Left lobe of liver (tissue), 2 donors: ENCODE data around the gene CALB2. TPM values are rescaled to one million over a fixed set of nuclear protein-coding genes. Genes with fewer than 3 reads are reported as not detected.

Source experiments
- ATAC-seq: fragments of 200-7000 bp; cut with Tn5 transposase; one replicate; pipeline ENCODE4 v1.9.1; 2020; ENCODE audit warnings: mild to moderate bottlenecking, moderate library complexity
- DNase-seq: peaks from one replicate; pipeline ENCODE4 v3.0.0-alpha.2; 2020; ENCODE audit warnings: low spot score
- total RNA-seq: library from RNA; stranded (reverse); gene quantifications from one replicate; pipeline ENCODE4 v1.2.1, GENCODE V29; 2021
- donor health status: DM: no; HTN: no; CAD: no; lungs with moderate emphysema.
- donor health status: DM: no; HTN: yes; CAD: no.

Gene CALB2
- total RNA-seq, 1 donor from 2014 or later, result not detected

GRCh38 chr16:71384073-71384724 is 25.7 kb downstream of the CALB2 start:
- no peak for ATAC-seq
- no peak for DNase-seq

DNA sequence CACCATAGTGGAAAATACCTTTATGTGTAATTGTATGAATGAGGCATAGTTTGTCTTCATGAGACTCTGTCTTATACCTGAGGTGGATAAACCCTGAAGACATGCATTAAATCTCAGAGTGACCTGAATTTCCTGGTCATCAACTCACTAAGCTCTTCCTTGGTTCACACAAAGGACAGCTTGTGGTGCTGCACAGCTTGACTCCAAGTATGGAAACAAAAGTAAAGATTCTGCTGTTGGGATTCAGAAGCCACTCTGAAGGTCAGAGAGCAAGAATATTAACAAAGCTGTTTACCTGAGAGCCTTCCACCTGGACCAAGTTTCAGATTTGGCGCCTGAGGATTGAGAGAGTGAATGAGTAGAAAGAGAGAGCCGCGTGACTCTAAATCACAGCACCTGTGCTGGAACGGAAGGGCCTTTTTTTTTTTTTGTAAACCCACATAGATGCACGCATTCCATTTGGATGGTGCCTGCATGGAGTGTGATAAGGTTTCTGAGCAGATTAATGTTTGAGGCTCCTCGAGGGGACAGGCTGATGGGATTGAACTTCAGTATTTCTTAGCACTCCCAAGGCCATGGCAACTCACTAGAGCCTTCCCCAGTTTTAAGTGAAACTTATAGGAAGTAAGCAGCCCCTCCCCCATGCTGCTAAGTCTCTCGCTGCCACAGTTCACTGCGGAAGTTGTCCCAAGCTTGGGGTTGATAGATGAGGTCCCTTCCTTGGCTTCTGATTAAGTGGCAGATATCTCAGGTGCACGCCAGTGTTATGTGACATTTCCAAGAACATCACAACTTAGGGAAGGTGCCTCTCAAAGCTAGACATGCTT is 28.7 kb downstream of the CALB2 start:
- DNase-seq (no peak), ATAC-seq (no peak)

DNA sequence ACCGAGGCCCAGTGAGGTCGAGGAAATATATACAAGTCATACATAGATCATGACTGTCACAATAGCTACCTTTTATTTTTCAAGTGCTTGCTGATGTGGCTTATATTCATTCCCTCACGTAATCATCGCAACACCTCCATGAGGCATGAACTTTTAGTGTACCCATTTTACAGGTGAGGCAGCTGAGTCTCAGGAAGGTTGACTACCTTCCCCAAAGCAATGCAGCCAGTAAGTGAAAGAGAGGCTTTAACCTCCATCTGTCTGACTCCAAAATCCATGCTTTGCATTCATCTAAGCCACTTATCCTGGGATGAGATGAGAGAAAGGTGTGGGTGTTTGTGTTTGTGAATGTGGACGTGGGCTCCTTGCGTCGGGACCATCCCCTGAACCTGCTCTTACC is 30.8 kb downstream of the CALB2 start:
- ATAC-seq, result no peak

DNA sequence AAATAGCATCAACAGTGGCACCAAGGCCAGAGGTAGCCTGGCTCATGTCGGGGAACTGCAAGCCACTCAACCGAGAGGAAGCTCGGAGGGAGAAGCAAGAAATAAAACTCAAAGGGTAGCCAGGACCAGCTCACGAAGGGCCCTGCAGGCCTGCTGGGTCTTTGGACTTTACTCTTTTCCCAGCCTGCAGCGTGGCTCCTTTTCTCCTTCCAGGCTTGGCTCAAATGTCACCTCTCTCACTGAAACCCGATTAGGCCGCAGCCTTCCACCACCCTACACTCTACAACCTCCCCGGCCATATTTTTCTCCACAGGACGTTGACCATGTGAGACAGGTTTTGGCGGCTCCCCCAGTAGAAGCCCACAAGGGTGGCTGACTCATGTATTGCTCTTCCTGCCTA is 38.1 kb downstream of the CALB2 start:
- ATAC-seq (no peak), DNase-seq (no peak)

More for the DNA sequence above, 30.8 kb downstream of the CALB2 start:
- DNase-seq, result no peak

DNA sequence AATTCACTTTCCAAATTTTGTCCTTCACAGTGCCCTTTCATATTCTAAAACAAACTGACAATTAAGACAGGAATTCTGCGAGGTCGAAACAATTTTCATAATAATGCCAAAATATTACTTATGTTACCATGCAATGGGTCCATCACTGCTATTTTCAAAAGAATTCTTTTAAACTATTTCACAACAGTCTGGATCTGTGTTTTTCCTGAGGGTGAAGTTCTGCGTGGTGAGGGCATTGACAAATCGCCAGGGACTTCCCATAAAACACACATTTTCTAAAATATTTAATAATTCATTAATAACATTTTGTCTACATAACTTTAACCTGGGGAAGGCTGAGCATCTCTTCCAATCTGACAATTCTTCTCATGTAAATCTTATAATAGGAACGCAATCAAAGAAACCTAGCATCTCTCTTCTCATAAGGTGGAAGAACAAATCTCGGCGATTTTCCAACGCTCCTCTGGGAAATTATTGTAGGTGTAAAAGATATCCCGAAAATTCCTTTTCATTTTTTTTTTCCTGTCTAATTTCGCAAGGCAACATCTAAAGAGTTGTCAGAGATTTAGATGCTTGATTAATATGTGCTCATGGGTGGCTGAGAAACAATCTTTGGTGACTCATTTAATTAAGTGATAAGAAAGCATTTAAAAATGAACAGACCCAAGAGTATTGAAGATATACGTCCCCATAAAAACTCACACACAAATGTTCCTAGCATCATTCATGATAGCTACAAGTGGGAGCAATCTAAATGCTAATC is 41.5 kb downstream of the CALB2 start:
- ATAC-seq (no peak), DNase-seq (no peak)

DNA sequence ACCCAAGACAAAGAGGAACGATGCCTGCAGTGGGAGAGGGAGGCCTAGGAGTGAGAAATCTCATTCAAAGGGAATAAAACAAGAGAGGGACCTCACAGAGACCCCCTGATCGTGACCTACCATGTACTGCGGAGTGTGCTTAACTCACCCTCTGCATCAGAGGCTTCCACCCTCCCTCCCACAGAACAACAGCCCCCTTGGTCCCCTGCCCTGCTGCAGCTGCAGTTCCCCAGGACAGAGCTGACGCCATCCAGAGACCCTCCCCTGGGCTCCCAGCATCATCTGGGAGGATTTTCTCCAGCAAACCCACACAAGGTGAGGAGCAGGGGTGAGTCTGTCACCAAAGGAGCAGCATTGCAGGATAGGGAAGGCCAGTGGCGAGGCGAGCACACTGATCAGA is 43.5 kb downstream of the CALB2 start:
- ATAC-seq (no peak), DNase-seq (no peak)

- DNase-seq, result no peak
- ATAC-seq, result no peak
Measured at GRCh38 chr16:71402674-71403073, 44.2 kb downstream of the CALB2 start.

DNA sequence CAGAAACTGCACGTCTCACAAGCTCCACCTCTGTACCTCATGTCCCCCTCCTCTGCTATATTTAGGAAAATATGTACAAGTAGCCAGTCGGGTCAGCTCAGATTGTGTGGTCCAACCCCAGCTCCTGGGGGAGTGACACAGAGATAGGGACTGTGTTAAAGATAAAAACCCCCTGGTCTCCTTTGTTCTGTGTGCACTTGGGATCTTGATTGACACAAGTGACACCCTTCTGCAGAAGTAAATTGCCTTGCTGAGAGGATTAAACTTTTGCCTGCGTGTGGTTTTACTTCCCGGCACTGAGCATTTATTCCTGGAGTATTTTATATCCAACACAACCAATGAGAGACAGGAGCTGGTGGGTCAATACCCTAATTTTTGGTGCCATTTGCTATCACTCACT is 45.8 kb downstream of the CALB2 start:
- no peak for DNase-seq
- no peak for ATAC-seq

- ATAC-seq (no peak), DNase-seq (no peak)
Measured at GRCh38 chr16:71406316-71406715, 47.8 kb downstream of the CALB2 start.

GRCh38 chr16:71406724-71407123 is 48.2 kb downstream of the CALB2 start:
- ATAC-seq (no peak), DNase-seq (no peak)

DNA sequence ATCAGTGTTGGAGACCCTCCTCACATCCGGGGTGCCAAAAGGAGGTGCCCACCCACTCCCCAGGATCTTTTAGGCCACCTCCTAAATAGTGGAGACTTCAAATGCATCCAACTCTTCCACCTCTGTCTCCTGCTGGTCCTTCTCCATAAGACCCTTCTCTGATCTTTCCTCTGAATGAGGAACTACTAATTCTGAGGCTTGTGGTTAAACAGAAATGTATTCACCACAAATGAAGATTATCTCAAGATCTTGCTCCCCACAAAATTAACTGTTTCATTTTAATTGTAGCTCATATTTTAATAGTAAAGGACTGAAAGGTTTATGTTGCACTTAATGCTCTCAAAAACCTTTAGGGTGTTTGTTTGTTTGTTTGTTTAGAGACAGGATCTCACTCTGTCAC is 49.2 kb downstream of the CALB2 start:
- DNase-seq, result no peak
- ATAC-seq, result no peak

DNA sequence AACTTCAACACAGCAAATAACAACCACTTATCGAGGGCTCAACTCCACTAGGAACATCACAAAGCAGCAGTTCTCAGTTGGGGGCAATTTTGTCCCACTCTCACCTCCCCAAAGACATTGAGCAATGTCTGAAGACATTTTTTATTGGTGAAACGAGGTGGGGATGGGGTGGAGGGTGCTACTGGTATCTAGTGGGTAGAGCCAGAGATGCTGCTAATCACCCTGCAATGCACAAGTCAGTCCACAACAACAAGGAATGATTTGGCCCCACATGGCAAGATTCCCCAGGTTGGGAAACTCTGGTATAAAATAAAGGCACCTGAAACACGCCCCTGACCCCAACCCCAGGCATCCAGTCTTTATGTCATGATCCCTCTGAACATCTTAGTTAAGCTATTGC is 50.0 kb downstream of the CALB2 start:
- ATAC-seq (no peak), DNase-seq (no peak)

GRCh38 chr16:71409011-71409775 is 50.7 kb downstream of the CALB2 start:
- ATAC-seq (no peak), DNase-seq (no peak)

- DNase-seq, result no peak
- no peak for ATAC-seq
Measured at GRCh38 chr16:71410146-71410545, 51.6 kb downstream of the CALB2 start.

- ATAC-seq, result peak; percentile 99
- DNase-seq, result peak; percentile 75
Measured at GRCh38 chr16:71412270-71413160, 54.0 kb downstream of the CALB2 start.

- DNase-seq (no peak), ATAC-seq (no peak)
Measured at GRCh38 chr16:71413341-71413740, 54.8 kb downstream of the CALB2 start.

DNA sequence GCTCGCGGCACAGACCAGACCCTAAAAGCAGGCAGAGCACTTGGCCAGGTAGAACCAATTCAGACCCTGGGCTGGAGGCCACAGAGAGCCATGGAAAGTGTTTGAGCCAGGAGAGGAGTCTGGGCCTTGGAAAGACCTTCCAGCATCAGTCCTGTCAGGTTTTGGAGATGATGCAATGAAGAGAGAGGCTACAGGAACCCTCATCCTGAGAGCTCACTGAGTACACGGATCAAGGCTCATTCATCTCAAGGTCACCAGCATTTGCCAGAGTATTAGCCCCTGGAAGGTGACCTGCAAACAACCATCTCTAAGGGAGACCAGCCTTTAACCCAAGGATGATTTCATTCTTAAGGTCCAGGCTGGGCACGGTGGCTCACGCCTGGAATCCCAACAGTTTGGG is 55.5 kb downstream of the CALB2 start:
- DNase-seq (no peak), ATAC-seq (no peak)

- ATAC-seq (peak; percentile 80), DNase-seq (no peak)
Measured at GRCh38 chr16:71421911-71422310, 63.4 kb downstream of the CALB2 start.

DNA sequence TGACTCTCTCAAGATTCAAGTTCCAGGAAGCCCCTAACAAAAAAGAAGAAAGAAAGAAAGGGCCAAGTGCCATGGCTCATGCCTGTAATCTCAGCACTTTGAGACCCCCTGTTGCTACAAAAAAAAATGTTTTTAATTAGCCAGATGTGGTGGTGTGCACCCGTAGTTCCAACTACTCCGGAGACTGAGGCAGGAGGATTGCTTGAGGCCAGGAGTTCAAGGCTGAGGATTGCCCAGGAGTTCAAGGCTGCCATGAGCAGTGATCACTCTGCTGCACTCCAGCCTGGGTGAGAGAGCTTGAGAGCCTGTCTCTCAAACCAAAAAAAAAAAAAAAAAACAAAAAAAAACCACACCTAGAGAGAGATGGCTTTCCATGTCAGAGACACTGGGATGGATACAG is 64.5 kb downstream of the CALB2 start:
- no peak for ATAC-seq
- no peak for DNase-seq

- DNase-seq (no peak), ATAC-seq (no peak)
Measured at GRCh38 chr16:71423865-71424264, 65.3 kb downstream of the CALB2 start.
